CD14-positive monocyte (primary cell): Measurements from ENCODE around the gene FAAP20. TPM values are rescaled to one million over a fixed set of nuclear protein-coding genes. Genes with fewer than 3 reads are reported as not detected.

Experiments
- DNase-seq, 3 donors: peaks; one replicate each; pipeline ENCODE4 v3.0.0-alpha.2; 2011 to 2022
- H2AFZ ChIP-seq: 2 replicates; pipeline ENCODE4 v1.6.0; 2012; ENCODE audit warnings: mild to moderate bottlenecking, low read depth, low read length, inconsistent platforms; ENCODE audit not compliant: insufficient read depth, poor library complexity, severe bottlenecking
- H3K27ac ChIP-seq, 2 donors: 1 replicate in 1 of 2; 2 replicates in 1 of 2; pipeline ENCODE4 v1.5.1; 2012 to 2013; ENCODE audit warnings: low read length in 2 of 2, control low read depth in 1 of 2, inconsistent platforms in 1 of 2, low read depth in 1 of 2, mild to moderate bottlenecking in 1 of 2
- H3K27me3 ChIP-seq, 2 donors: one replicate each; pipeline versions ENCODE4 v1.6.0 to v1.6.1; 2011 to 2013; ENCODE audit warnings: low read length in 2 of 2; ENCODE audit not compliant: control insufficient read depth in 2 of 2, insufficient read depth in 2 of 2
- H3K36me3 ChIP-seq, 2 donors: replicated peaks in 1 of 2; 1 replicate in 1 of 2; 2 replicates in 1 of 2; pipeline versions ENCODE4 v1.5.1 to v1.6.1; 2012 to 2013; ENCODE audit warnings: low read length in 2 of 2, control low read depth in 1 of 2, inconsistent platforms in 1 of 2, mild to moderate bottlenecking in 1 of 2; ENCODE audit not compliant: insufficient read depth in 2 of 2, control insufficient read depth in 1 of 2
- H3K4me1 ChIP-seq, 2 donors: 1 replicate in 1 of 2; 2 replicates in 1 of 2; pipeline versions ENCODE4 v1.5.1 to v1.6.1; 2012 to 2013; ENCODE audit warnings: low read length in 2 of 2, control low read depth in 1 of 2, inconsistent platforms in 1 of 2, mild to moderate bottlenecking in 1 of 2, moderate library complexity in 1 of 2; ENCODE audit not compliant: insufficient read depth in 2 of 2, control insufficient read depth in 1 of 2
- H3K4me2 ChIP-seq: replicated peaks from 2 replicates; pipeline ENCODE3; 2012; ENCODE audit warnings: low read length, moderate library complexity, mild to moderate bottlenecking; ENCODE audit not compliant: poor library complexity, severe bottlenecking; ENCODE audit errors: extremely low read depth
- H3K4me3 ChIP-seq, 3 experiments: fragments of 200-600 bp in 1 of 3; sonication (generic) in 1 of 3; replicated peaks in 1 of 3; 1 replicate in 2 of 3; 2 replicates in 1 of 3; pipeline ENCODE4 v1.5.1; 2011 to 2013; ENCODE audit warnings: low read length in 3 of 3, mild to moderate bottlenecking in 3 of 3, control low read depth in 2 of 3, low read depth in 2 of 3, inconsistent platforms in 1 of 3, moderate library complexity in 1 of 3
- H3K79me2 ChIP-seq: 2 replicates; pipeline ENCODE4 v1.6.0; 2012; ENCODE audit warnings: mild to moderate bottlenecking, control low read depth, inconsistent platforms, low read length, moderate library complexity; ENCODE audit not compliant: insufficient read depth
- H3K9ac ChIP-seq: 2 replicates; pipeline ENCODE4 v1.6.0; 2017; ENCODE audit warnings: low read length, mild to moderate bottlenecking; ENCODE audit not compliant: insufficient read depth, poor library complexity, severe bottlenecking
- H3K9me3 ChIP-seq, 2 donors: replicated peaks in 1 of 2; 1 replicate in 1 of 2; 2 replicates in 1 of 2; pipeline versions ENCODE4 v1.5.1 to v1.6.1; 2012 to 2013; ENCODE audit warnings: low read length in 2 of 2, control low read depth in 1 of 2; ENCODE audit not compliant: control insufficient read depth in 1 of 2, insufficient read depth in 1 of 2
- H4K20me1 ChIP-seq: 2 replicates; pipeline ENCODE4 v1.6.0; 2012; ENCODE audit warnings: mild to moderate bottlenecking, low read length, control low read depth, moderate library complexity; ENCODE audit not compliant: insufficient read depth
- H3K27ac Mint-ChIP-seq, 7 donors: one replicate each; pipeline ENCODE4 v1.8.0; 2020; ENCODE audit warnings: mild to moderate bottlenecking in 7 of 7, mixed read lengths in 7 of 7, moderate library complexity in 6 of 7, inconsistent platforms in 2 of 7
- H3K27me3 Mint-ChIP-seq, 3 donors: one replicate each; pipeline ENCODE4 v1.8.0; 2021 to 2022; ENCODE audit warnings: low read depth in 3 of 3, mild to moderate bottlenecking in 3 of 3, mixed read lengths in 3 of 3, moderate library complexity in 3 of 3, inconsistent platforms in 1 of 3
- H3K36me3 Mint-ChIP-seq, 2 donors: one replicate each; pipeline ENCODE4 v1.8.0; 2020; ENCODE audit warnings: mixed read lengths in 2 of 2, inconsistent platforms in 1 of 2, mild to moderate bottlenecking in 1 of 2
- H3K4me1 Mint-ChIP-seq: one replicate; pipeline ENCODE4 v1.8.0; 2020; ENCODE audit warnings: mild to moderate bottlenecking, mixed read lengths
- H3K4me3 Mint-ChIP-seq, 2 donors: one replicate each; pipeline ENCODE4 v1.8.0; 2020; ENCODE audit warnings: mild to moderate bottlenecking in 2 of 2, mixed read lengths in 2 of 2, moderate library complexity in 1 of 2
- H3K9me3 Mint-ChIP-seq, 7 donors: one replicate each; pipeline ENCODE4 v1.8.0; 2020 to 2022; ENCODE audit warnings: mixed read lengths in 7 of 7, mild to moderate bottlenecking in 6 of 7, moderate library complexity in 6 of 7, inconsistent platforms in 2 of 7
- CTCF ChIP-seq: fragments of 200-600 bp; IDR thresholded peaks from one replicate; pipeline ENCODE4 v1.8.0; 2022; ENCODE audit warnings: antibody characterized with exemption, mild to moderate bottlenecking
- WGBS: methylation state at CpG from one replicate; pipeline ENCODE4 v1.1.5; 2013; ENCODE audit warnings: missing lambda C conversion rate; ENCODE audit not compliant: insufficient coverage; 5-methylcytosine and 5-hydroxymethylcytosine counted together
- intact Hi-C, 2 donors: fragments of 100-400 bp; cut with micrococcal nuclease; formaldehyde crosslinking; loops; one replicate each; pipeline versions ENCODE4 v1.15.0 to v1.15.1; 2023
- polyA plus RNA-seq, 3 donors: library from polyadenylated mRNA; depleted of rRNA in 1 of 3; unstranded in 2 of 3; stranded (reverse) in 1 of 3; fragments of 300-500 nt in 2 of 3; fragments of >200 nt in 1 of 3; fragmentation: Illumina TruSeq in 2 of 3; gene quantifications; 1 replicate in 2 of 3; 2 replicates in 1 of 3; pipeline ENCODE4 v1.2.3, GENCODE V29; 2012 to 2021

Gene FAAP20
- polyA plus RNA-seq, 3 donors, result 11.8 to 49.3 (median 35.1) TPM

- no peak for TF ChIP-seq CTCF
- Histone ChIP-seq H3K9ac (no peak overlapping the region), H3K4me2 (no peak overlapping the region), H4K20me1 (no peaks in the 10 kb centered on the region), H3K9me3 (no peaks in the 10 kb centered on the region), H3K27ac (no peak overlapping the region), H3K27me3 (no peaks in the 10 kb centered on the region), H2AFZ (no peak overlapping the region), H3K4me3 (no peak overlapping the region), H3K4me1 (peaks cover 12 to 14% of the 10 kb centered on the region in 2 donors), H3K36me3 (no peaks in the 10 kb centered on the region), H3K79me2 (no peaks in the 10 kb centered on the region)
- Mint-ChIP-seq H3K4me1 (peaks cover 17% of the 10 kb centered on the region), H3K27me3 (peaks cover 1 to 3% (median 3%) of the 10 kb centered on the region in 3 donors), H3K27ac (peak overlapping the region in 3 of 7 donors; percentile 60 to 75 (median 68)), H3K4me3 (no peak overlapping the region), H3K9me3 (peaks cover 0 to 2% (median 0%) of the 10 kb centered on the region in 7 donors), H3K36me3 (peaks cover 4 to 13% of the 10 kb centered on the region in 2 donors)
- intact Hi-C loops, result no loop called here
- 89% methylated on average over 18 of the region's 18 CpGs for WGBS
- no peak for DNase-seq
Observed at GRCh38 chr1:2177946-2178538, 16.5 kb downstream of the FAAP20 start.

- TF ChIP-seq CTCF, result no peak
- Histone ChIP-seq H3K4me1 (peaks cover 12 to 14% of the 10 kb centered on the region in 2 donors), H4K20me1 (no peaks in the 10 kb centered on the region), H3K27me3 (no peaks in the 10 kb centered on the region), H3K9me3 (no peaks in the 10 kb centered on the region), H3K79me2 (no peaks in the 10 kb centered on the region), H3K9ac (no peak overlapping the region), H3K4me3 (no peak overlapping the region), H3K4me2 (no peak overlapping the region), H3K36me3 (no peaks in the 10 kb centered on the region), H2AFZ (no peak overlapping the region), H3K27ac (no peak overlapping the region)
- peaks cover 0 to 1% (median 0%) of the 10 kb centered on the region in 7 donors for H3K9me3 Mint-ChIP-seq
- DNase-seq, result no peak
- H3K4me3 Mint-ChIP-seq, result no peak overlapping the region
- peaks cover 17% of the 10 kb centered on the region for H3K4me1 Mint-ChIP-seq
- peaks cover 4 to 16% of the 10 kb centered on the region in 2 donors for H3K36me3 Mint-ChIP-seq
- no peak overlapping the region for H3K27ac Mint-ChIP-seq
- intact Hi-C loops, result no loop called here
- WGBS, result 96% methylated on average over 21 of the region's 21 CpGs
- peaks cover 1 to 3% (median 3%) of the 10 kb centered on the region in 3 donors for H3K27me3 Mint-ChIP-seq
Observed at GRCh38 chr1:2177541-2177940, 17.0 kb downstream of the FAAP20 start.
